ENCODE data around the gene LAMA2.
"Not testable (repeated sequence)": the region's sequence is repeated elsewhere in the genome, so short reads cannot be mapped to it uniquely, and the experiment has no call there.

LAMA2 gene

DNA sequence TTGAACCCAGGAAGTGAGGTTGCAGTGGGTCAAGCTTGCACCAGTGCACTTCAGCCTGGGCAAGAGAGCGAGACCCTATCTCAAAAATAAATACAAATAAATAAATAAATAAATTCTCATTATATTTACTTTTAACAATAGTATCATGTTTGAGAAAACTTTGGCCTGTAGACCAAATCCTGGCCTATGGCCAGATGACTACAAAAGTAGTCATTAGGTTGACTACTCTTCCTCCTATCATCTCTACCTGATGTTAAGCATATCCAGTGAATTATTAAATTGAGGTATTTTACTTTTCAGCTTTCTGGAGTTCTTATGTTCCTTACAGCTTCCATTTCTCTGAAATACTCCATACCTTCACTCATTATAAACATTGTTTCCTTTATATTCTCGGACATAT, 280.6 kb downstream of the LAMA2 start:
- no peak for DNase-seq (ENCODE audit: low read depth in 1 of 2, low spot score in 1 of 2)
- no peak for TF ChIP-seq JUND (IDR thresholded peaks at IDR 0.05; ENCODE audit: low read depth)
- in situ Hi-C loops (cut with HindIII; ENCODE audit: low pct_unique_long_range_greater_than_20kb, low sequenced_read_pairs) = no loop called here

DNA sequence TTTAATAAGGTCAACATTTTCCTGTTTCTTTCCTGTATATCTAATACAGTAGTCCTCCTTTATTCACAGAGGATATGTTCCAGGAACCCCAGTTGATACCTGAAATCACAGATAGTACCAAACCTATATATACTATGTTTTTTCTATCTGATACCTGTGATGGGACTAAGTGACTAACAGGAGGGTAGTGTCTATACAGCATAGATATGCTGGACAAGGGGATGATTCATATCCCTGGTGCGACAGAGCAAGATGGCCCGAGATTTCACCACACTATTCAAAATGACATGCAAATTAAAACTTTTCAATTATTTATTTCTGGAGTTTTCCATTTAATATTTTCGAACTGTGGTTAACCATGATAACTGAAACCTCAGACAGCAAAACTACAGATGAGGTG, 281.1 kb downstream of the LAMA2 start:
- TF ChIP-seq JUND (IDR thresholded peaks at IDR 0.05; ENCODE audit: low read depth) = no peak
- in situ Hi-C loops (cut with HindIII; ENCODE audit: low pct_unique_long_range_greater_than_20kb, low sequenced_read_pairs) = no loop called here
- DNase-seq (ENCODE audit: low read depth in 1 of 2, low spot score in 1 of 2) = no peak

DNA sequence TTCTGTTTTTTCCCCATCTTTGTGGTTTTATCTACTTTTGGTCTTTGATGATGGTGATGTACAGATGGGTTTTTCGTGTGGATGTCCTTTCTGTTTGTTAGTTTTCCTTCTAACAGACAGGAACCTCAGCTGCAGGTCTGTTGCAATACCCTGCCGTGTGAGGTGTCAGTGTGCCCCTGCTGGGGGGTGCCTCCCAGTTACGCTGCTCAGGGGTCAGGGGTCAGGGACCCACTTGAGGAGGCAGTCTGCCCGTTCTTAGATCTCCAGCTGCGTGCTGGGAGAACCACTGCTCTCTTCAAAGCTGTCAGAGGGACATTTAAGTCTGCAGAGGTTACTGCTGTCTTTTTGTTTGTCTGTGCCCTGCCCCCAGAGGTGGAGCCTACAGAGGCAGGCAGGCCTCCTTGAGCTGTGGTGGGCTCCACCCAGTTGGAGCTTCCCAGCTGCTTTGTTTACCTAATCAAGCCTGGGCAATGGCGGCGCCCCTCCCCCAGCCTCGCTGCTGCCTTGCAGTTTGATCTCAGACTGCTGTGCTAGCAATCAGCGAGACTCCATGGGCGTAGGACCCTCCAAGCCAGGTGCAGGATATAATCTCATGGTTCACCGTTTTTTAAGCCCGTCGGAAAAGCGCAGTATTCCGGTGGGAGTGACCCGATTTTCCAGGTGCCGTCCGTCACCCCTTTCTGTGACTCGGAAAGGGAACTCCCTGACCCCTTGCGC, 289.5 kb downstream of the LAMA2 start:
- in situ Hi-C loops (cut with HindIII; ENCODE audit: low pct_unique_long_range_greater_than_20kb, low sequenced_read_pairs); DNase-seq (ENCODE audit: low read depth in 1 of 2, low spot score in 1 of 2): not testable (repeated sequence)

DNA sequence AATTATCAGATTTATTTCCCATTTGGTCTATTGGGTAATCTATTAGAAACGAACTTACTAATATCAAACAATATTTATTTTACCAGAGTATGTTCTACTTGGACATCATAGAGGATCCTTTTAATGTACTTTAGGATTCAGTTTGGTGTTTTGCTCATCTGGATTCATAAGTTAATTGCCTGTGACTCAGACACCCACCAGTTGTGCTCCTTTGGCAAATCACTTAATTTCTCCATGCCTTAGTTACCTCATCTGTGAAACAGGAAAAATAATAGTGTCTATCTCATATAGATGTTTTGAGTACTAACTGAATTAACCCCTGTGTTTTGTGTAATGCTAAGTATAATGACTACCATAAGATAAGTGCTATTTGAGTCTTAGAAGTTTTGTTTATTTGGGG, 292.1 kb downstream of the LAMA2 start:
- in situ Hi-C loops (cut with HindIII; ENCODE audit: low pct_unique_long_range_greater_than_20kb, low sequenced_read_pairs) = no loop called here
- no peak for TF ChIP-seq JUND (IDR thresholded peaks at IDR 0.05; ENCODE audit: low read depth)
- no peak for DNase-seq (ENCODE audit: low read depth in 1 of 2, low spot score in 1 of 2)

DNA sequence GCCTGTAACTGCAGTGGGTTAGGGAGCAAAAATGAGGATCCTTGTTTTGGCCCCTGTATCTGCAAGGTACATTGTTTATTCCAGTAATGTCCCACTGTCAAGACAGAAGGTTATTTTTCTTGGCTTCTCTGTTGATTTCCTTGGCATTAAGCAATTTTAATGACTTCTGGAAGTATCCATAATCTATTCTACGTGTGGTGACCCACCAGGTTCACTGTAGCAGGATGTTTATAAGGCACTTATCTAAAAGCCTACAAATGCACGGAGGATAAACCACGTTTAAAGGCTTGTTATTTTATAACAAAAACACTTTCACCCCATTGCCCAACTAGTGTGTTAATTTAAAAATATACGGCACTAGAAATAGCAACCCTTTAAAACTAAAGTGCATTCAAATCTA, 294.9 kb downstream of the LAMA2 start:
- in situ Hi-C loops (cut with HindIII; ENCODE audit: low pct_unique_long_range_greater_than_20kb, low sequenced_read_pairs) = no loop called here
- DNase-seq (ENCODE audit: low read depth in 1 of 2, low spot score in 1 of 2) = no peak
- no peak for TF ChIP-seq JUND (IDR thresholded peaks at IDR 0.05; ENCODE audit: low read depth)

DNA sequence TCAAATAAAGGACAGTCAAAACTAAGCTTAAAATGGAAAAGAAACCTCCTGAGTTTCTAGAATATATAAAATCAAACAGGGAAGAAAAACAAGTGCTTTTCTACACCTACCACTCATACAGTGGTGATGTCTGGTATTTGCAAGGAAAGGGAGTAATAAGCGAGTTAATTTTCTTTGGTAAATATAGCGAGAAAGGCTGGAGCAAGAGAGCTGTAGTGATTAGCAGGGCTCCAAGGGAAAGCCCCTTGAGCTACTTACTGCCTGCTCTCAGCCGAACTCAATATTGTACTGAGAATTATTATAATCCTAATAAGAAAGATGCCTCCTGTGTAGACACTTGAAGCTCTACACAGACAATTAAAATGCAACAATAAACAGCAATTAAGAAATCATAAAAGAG, 296.3 kb downstream of the LAMA2 start:
- in situ Hi-C loops (cut with HindIII; ENCODE audit: low pct_unique_long_range_greater_than_20kb, low sequenced_read_pairs) = no loop called here
- no peak for TF ChIP-seq JUND (IDR thresholded peaks at IDR 0.05; ENCODE audit: low read depth)
- no peak for DNase-seq (ENCODE audit: low read depth in 1 of 2, low spot score in 1 of 2)

DNA sequence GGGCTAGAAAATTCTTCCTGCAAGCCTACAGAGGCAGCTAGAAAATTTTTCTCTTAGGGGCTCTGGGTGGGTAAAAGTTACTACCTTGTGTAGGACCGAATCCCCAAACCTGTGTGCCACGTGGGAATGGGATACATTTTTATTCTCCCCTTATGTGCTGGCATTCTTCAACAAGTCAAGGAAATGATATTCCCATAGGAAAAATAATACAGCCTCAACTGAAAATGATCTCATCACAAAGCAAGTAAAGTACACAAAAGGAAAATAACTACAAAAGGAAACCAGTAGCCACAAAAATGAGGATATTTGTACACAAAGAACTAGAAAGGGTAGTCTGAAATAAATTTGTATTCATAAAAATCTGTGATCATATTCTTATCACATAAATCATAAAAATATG, 298.1 kb downstream of the LAMA2 start:
- in situ Hi-C loops (cut with HindIII; ENCODE audit: low pct_unique_long_range_greater_than_20kb, low sequenced_read_pairs) = no loop called here
- no peak for TF ChIP-seq JUND (IDR thresholded peaks at IDR 0.05; ENCODE audit: low read depth)
- no peak for DNase-seq (ENCODE audit: low read depth in 1 of 2, low spot score in 1 of 2)

DNA sequence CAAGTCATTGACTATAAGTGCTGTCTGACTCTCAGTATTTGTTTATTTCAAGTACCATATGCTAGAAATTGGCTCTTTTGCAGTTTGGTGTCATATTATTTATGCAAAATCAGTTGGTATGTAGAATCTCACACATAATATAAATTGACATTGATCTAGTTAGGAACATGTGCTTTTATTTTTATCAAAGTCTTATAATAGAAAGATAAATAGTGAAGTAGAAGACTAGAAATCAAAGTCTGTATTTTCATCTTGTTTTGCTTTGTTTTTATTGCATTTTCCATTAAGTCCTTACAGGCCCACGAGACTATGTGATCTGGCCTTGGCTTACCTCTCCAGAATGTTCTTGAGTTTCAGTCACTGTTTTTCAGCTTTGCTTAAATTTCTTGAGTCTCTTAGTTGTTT, 300.3 kb downstream of the LAMA2 start:
- DNase-seq (ENCODE audit: low read depth in 1 of 2, low spot score in 1 of 2) = no peak
- in situ Hi-C loops (cut with HindIII; ENCODE audit: low pct_unique_long_range_greater_than_20kb, low sequenced_read_pairs) = no loop called here
- TF ChIP-seq JUND (IDR thresholded peaks at IDR 0.05; ENCODE audit: low read depth) = no peak

DNA sequence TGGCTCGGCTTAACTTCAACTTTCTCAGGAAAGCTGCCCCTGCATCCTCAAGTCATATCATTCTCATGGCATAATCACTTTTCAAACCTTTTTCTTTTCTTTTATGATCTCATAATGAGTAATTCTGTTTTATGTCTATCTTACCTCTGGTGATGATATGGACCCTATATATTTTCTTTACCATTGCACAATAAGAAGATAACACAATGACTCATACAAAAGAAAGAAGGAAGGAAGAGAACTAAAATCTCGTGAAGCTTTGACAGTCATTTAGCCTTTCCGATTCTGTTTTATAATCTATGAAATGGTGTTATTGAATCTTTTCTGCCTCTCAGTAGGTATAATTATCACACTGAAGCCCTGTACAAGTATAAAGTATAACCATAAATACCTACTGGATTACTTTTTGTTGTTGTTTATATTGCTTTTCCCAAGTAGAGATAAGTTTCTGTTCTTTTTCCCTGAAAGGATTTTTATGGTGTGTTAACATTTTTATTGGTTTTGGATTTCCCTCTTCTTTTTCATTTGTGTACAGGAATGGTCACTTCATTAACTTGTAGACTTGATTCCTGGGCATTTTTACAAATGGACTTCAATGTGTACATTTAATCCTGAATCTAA, 300.9 kb downstream of the LAMA2 start:
- in situ Hi-C loops (cut with HindIII; ENCODE audit: low pct_unique_long_range_greater_than_20kb, low sequenced_read_pairs) = no loop called here
- no peak for DNase-seq (ENCODE audit: low read depth in 1 of 2, low spot score in 1 of 2)
- TF ChIP-seq JUND (IDR thresholded peaks at IDR 0.05; ENCODE audit: low read depth) = no peak

DNA sequence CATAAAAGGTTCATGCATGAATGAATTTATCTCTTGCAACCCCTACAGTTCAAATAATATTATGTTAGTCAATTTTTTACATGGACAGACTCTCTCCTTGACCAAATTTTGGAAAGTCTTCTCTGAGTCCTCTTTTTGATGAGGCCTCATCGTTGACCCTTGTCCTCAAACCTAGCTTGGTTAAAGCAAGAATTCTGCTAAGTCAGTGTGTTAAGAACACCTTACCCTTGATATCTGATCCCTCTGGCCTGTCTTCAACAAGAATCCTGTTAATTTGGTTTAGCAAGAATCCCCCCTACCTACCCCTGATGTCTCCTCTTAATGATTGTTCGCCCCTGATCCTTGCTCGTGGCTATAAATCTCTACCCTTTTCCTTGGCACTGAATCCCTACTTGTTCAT, 301.4 kb downstream of the LAMA2 start:
- in situ Hi-C loops (cut with HindIII; ENCODE audit: low pct_unique_long_range_greater_than_20kb, low sequenced_read_pairs) = no loop called here
- DNase-seq (ENCODE audit: low read depth in 1 of 2, low spot score in 1 of 2) = no peak
- no peak for TF ChIP-seq JUND (IDR thresholded peaks at IDR 0.05; ENCODE audit: low read depth)

DNA sequence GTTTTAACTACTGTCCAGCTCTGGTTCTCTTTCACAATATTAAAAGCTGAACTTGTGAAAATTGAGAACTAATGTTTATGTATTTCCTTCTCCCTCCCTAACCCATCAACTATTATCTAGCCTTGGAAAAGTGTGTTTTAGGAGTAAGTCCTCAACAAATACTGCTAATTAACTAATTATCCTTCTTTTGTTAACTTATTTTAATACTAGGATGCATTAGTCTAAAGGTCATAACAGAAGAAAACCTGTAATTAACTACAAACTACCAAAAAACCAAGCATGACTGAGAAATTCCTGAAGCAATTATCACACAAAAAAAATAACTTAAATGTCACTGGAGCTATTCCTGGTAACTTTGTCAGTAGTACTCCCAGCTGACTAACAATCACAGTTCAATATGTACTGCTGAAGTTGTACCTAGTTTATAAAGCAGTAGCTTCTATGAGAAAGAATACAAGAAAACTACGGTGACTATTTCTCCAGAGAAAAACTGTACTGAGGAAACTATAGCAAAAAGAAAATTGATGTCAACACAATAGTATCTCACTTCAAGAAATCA, 301.9 kb downstream of the LAMA2 start:
- DNase-seq (ENCODE audit: low read depth in 1 of 2, low spot score in 1 of 2) = no peak
- no peak for TF ChIP-seq JUND (IDR thresholded peaks at IDR 0.05; ENCODE audit: low read depth)
- in situ Hi-C loops (cut with HindIII; ENCODE audit: low pct_unique_long_range_greater_than_20kb, low sequenced_read_pairs) = no loop called here

DNA sequence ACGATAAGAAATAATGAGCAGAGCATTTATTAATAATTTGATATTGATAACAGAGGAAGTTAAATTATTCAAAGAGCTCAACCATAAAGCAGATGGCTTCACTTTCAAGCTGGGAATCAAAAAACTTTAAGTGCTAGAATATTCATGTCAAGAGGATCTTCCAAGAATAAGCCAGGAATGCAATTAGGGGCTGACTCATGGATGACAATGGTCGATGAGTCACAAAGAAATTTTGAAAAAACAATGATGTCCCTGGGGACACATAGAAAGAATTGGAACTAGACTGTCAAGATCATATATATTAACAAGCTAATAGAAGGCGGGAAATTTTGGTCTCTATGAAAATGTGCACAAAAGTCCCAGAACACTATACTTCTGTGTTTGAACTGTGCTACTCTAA, 304.1 kb downstream of the LAMA2 start:
- DNase-seq (ENCODE audit: low read depth in 1 of 2, low spot score in 1 of 2) = no peak
- in situ Hi-C loops (cut with HindIII; ENCODE audit: low pct_unique_long_range_greater_than_20kb, low sequenced_read_pairs) = no loop called here
- no peak for TF ChIP-seq JUND (IDR thresholded peaks at IDR 0.05; ENCODE audit: low read depth)

DNA sequence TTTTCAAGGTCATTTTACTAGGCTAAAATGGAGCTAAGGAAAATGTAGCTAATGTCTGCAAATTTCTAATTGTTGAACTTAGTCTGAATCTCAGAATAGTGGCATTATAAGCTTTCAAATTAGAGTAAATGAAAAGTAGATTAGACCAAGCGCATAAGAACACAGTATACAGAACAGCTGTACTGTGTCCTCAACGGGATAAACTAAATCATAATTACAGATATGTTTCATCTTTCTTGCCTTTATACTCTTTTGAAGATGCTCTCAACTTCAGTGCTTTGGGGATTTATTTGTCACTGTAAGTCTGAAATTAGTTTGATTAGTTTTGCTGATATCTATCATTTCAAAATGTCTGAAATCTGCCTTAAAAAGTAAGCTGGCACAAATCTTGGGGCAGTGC, 305.4 kb downstream of the LAMA2 start:
- in situ Hi-C loops (cut with HindIII; ENCODE audit: low pct_unique_long_range_greater_than_20kb, low sequenced_read_pairs) = no loop called here
- no peak for DNase-seq (ENCODE audit: low read depth in 1 of 2, low spot score in 1 of 2)
- TF ChIP-seq JUND (IDR thresholded peaks at IDR 0.05; ENCODE audit: low read depth) = no peak
